ENCODE results near the gene MIPEP.

Gene MIPEP

GRCh38 chr13:23806874-23807526 is 82.2 kb downstream of the MIPEP start:
- ChIA-PET CTCF (no interaction called here), POLR2A (no interaction called here)
- Histone ChIP-seq H3K27ac (ENCODE audit: extremely low read depth, low read depth, low read length) (no peak overlapping the region), H3K36me3 (ENCODE audit: control insufficient read depth in 2 of 2, insufficient read depth in 1 of 2, low read length in 2 of 2) (no peaks in the 10 kb centered on the region), H3K4me1 (ENCODE audit: control insufficient read depth, insufficient read depth, low read length) (no peaks in the 10 kb centered on the region), H3K4me3 (ENCODE audit: low read depth, low read length) (no peak overlapping the region), H3K9me3 (ENCODE audit: control insufficient read depth, insufficient read depth, low read depth, low read length) (no peaks in the 10 kb centered on the region)
- TF ChIP-seq KLF8 (tag by site-specific recombination; IDR thresholded peaks at IDR 0.05) (no peak), YY1 (tag by site-specific recombination; IDR thresholded peaks at IDR 0.05) (no peak), ZNF266 (tag by site-specific recombination; IDR thresholded peaks at IDR 0.05; ENCODE audit: low read depth) (no peak), ZNF561 (tag by site-specific recombination; IDR thresholded peaks at IDR 0.05; ENCODE audit: borderline replicate concordance) (no peak), SP3 (tag by site-specific recombination; IDR thresholded peaks at IDR 0.05) (no peak), SP2 (tag by site-specific recombination; IDR thresholded peaks at IDR 0.05) (no peak), ZNF549 (tag by site-specific recombination; IDR thresholded peaks at IDR 0.05) (no peak), ZNF146 (tag by site-specific recombination; IDR thresholded peaks at IDR 0.05) (no peak), ZFP37 (tag by site-specific recombination; IDR thresholded peaks at IDR 0.05) (no peak), ZNF645 (tag by site-specific recombination; IDR thresholded peaks at IDR 0.05) (no peak), PATZ1 (tag by site-specific recombination; IDR thresholded peaks at IDR 0.05) (no peak), ZNF302 (tag by site-specific recombination; IDR thresholded peaks at IDR 0.05; ENCODE audit: low read depth) (no peak), ZNF391 (tag by site-specific recombination; IDR thresholded peaks at IDR 0.05; ENCODE audit: borderline replicate concordance, low read depth) (no peak), ZNF658 (tag by site-specific recombination; IDR thresholded peaks at IDR 0.05) (no peak), ZNF10 (tag by site-specific recombination; IDR thresholded peaks at IDR 0.05) (no peak), ZNF473 (tag by site-specific recombination; IDR thresholded peaks at IDR 0.05) (no peak)
- TF ChIP-seq, protein P1, sequence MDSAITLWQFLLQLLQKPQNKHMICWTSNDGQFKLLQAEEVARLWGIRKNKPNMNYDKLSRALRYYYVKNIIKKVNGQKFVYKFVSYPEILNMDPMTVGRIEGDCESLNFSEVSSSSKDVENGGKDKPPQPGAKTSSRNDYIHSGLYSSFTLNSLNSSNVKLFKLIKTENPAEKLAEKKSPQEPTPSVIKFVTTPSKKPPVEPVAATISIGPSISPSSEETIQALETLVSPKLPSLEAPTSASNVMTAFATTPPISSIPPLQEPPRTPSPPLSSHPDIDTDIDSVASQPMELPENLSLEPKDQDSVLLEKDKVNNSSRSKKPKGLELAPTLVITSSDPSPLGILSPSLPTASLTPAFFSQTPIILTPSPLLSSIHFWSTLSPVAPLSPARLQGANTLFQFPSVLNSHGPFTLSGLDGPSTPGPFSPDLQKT (IDR thresholded peaks at IDR 0.05; ENCODE audit: borderline replicate concordance, low read depth, low read length): no peak
- TF ChIP-seq, protein P2, sequence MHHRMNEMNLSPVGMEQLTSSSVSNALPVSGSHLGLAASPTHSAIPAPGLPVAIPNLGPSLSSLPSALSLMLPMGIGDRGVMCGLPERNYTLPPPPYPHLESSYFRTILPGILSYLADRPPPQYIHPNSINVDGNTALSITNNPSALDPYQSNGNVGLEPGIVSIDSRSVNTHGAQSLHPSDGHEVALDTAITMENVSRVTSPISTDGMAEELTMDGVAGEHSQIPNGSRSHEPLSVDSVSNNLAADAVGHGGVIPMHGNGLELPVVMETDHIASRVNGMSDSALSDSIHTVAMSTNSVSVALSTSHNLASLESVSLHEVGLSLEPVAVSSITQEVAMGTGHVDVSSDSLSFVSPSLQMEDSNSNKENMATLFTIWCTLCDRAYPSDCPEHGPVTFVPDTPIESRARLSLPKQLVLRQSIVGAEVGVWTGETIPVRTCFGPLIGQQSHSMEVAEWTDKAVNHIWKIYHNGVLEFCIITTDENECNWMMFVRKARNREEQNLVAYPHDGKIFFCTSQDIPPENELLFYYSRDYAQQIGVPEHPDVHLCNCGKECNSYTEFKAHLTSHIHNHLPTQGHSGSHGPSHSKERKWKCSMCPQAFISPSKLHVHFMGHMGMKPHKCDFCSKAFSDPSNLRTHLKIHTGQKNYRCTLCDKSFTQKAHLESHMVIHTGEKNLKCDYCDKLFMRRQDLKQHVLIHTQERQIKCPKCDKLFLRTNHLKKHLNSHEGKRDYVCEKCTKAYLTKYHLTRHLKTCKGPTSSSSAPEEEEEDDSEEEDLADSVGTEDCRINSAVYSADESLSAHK (tag by site-specific recombination; IDR thresholded peaks at IDR 0.05): no peak

- Histone ChIP-seq H3K9me3 (ENCODE audit: control insufficient read depth, insufficient read depth, low read depth, low read length) (no peaks in the 10 kb centered on the region), H3K27ac (ENCODE audit: extremely low read depth, low read depth, low read length) (no peak overlapping the region), H3K4me3 (ENCODE audit: low read depth, low read length) (no peak overlapping the region), H3K4me1 (ENCODE audit: control insufficient read depth, insufficient read depth, low read length) (no peaks in the 10 kb centered on the region), H3K36me3 (ENCODE audit: control insufficient read depth in 2 of 2, insufficient read depth in 1 of 2, low read length in 2 of 2) (no peaks in the 10 kb centered on the region)
- no peak for TF ChIP-seq WT1 (tag by site-specific recombination; IDR thresholded peaks at IDR 0.05)
- TF ChIP-seq ATF2 (tag by site-specific recombination; IDR thresholded peaks at IDR 0.05; ENCODE audit: low read depth): no peak
- TF ChIP-seq ZNF548 (tag by site-specific recombination; IDR thresholded peaks at IDR 0.05): no peak
- TF ChIP-seq, protein P3, sequence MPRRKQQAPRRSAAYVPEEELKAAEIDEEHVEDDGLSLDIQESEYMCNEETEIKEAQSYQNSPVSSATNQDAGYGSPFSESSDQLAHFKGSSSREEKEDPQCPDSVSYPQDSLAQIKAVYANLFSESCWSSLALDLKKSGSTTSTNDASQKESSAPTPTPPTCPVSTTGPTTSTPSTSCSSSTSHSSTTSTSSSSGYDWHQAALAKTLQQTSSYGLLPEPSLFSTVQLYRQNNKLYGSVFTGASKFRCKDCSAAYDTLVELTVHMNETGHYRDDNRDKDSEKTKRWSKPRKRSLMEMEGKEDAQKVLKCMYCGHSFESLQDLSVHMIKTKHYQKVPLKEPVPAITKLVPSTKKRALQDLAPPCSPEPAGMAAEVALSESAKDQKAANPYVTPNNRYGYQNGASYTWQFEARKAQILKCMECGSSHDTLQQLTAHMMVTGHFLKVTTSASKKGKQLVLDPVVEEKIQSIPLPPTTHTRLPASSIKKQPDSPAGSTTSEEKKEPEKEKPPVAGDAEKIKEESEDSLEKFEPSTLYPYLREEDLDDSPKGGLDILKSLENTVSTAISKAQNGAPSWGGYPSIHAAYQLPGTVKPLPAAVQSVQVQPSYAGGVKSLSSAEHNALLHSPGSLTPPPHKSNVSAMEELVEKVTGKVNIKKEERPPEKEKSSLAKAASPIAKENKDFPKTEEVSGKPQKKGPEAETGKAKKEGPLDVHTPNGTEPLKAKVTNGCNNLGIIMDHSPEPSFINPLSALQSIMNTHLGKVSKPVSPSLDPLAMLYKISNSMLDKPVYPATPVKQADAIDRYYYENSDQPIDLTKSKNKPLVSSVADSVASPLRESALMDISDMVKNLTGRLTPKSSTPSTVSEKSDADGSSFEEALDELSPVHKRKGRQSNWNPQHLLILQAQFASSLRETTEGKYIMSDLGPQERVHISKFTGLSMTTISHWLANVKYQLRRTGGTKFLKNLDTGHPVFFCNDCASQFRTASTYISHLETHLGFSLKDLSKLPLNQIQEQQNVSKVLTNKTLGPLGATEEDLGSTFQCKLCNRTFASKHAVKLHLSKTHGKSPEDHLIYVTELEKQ (tag by site-specific recombination; IDR thresholded peaks at IDR 0.05; ENCODE audit: borderline replicate concordance): no peak
- POLR2A ChIA-PET: no interaction called here
- CTCF ChIA-PET: no interaction called here
Measured at GRCh38 chr13:23805821-23806220, 83.4 kb downstream of the MIPEP start.

All from HEK293 (cell line).